ENCODE results near the gene KCNMB2.
A peak's percentile ranks its signal among the peaks of the same experiment; 100 is the strongest.

KCNMB2 gene

DNA sequence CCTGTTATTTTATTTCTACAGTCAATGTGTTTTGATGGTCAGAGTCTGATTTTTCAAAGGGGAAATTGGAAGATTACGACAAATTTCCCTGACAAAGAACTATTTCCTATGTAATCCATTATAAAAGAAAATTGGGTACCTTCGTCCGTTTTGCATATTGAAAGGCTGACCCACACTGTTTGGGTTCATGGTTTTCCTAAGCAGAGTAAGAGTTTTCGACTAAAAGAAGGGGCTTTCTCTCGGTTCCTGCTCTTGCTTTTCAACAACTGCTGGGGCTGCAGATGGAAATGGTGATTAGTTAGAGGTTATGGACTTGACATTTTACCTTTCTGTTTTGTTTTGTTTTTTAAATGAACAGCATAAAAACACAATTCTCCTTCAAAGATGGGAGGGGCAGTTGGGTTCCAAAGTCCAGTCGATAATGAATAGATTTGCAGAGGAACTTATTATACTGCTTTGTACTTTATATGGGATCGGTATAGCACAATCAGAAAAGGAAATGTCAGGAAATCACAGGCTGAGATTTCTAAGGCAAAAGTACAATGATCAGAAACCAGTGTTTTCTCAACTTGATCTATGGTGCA is 978 bp downstream of the KCNMB2 start:
- H3K9me2 ChIP-seq (replicated peaks; ENCODE audit: control insufficient read depth, low read length) = no peaks in the 10 kb centered on the region
- no peaks in the 10 kb centered on the region for H3K79me2 ChIP-seq (ENCODE audit: control insufficient read depth, low read length)
- TF ChIP-seq, protein P1, sequence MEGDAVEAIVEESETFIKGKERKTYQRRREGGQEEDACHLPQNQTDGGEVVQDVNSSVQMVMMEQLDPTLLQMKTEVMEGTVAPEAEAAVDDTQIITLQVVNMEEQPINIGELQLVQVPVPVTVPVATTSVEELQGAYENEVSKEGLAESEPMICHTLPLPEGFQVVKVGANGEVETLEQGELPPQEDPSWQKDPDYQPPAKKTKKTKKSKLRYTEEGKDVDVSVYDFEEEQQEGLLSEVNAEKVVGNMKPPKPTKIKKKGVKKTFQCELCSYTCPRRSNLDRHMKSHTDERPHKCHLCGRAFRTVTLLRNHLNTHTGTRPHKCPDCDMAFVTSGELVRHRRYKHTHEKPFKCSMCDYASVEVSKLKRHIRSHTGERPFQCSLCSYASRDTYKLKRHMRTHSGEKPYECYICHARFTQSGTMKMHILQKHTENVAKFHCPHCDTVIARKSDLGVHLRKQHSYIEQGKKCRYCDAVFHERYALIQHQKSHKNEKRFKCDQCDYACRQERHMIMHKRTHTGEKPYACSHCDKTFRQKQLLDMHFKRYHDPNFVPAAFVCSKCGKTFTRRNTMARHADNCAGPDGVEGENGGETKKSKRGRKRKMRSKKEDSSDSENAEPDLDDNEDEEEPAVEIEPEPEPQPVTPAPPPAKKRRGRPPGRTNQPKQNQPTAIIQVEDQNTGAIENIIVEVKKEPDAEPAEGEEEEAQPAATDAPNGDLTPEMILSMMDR (IDR thresholded peaks at IDR 0.05; ENCODE audit: low read depth, low read length, poor library complexity, severe bottlenecking) = no peak
- no peak for TF ChIP-seq EZH2phosphoT487 (IDR thresholded peaks at IDR 0.05; ENCODE audit: borderline replicate concordance, low read length)
- peaks cover 14% of the 10 kb centered on the region for H3K4me1 ChIP-seq (ENCODE audit: control insufficient read depth, low read length)
- no peaks in the 10 kb centered on the region for H3F3A ChIP-seq (ENCODE audit: control insufficient read depth, insufficient read depth)
- no peaks in the 10 kb centered on the region for H4K20me1 ChIP-seq (ENCODE audit: control insufficient read depth, insufficient read depth, low read depth, low read length)
- H3K4me2 ChIP-seq (ENCODE audit: low read length) = peak overlapping the region; percentile 27
- H3K27ac ChIP-seq (ENCODE audit: low read depth, low read length) = no peak overlapping the region
- no peaks in the 10 kb centered on the region for H3K36me3 ChIP-seq (ENCODE audit: control insufficient read depth, low read length)
- H3K9me3 ChIP-seq (ENCODE audit: control insufficient read depth, insufficient read depth, low read length) = no peaks in the 10 kb centered on the region
- H3K27me3 ChIP-seq (ENCODE audit: control insufficient read depth, low read length) = no peaks in the 10 kb centered on the region
- no peak overlapping the region for H3K4me3 ChIP-seq (ENCODE audit: low read length)

DNA sequence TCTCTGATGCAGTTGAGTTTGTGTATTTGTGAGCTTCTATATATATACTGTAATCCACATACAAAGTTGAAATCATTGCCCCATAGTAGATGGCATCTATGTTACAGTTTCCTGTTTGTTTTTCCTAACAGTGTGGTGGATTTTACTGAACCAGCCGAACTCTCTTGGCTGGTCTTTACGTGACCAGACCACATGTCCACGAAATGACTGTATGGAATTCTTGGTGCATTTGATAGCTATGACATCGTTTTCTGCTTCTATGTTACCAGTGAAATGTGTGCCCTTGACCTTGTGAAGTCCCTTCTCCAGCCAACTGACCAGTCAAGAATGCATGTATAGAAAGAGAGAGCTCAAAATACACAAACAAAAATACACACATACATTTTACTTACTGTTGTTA is 1.8 kb downstream of the KCNMB2 start:
- Histone ChIP-seq H3K4me1 (ENCODE audit: control insufficient read depth, low read length) (peaks cover 14% of the 10 kb centered on the region), H3F3A (ENCODE audit: control insufficient read depth, insufficient read depth) (no peaks in the 10 kb centered on the region), H3K27me3 (ENCODE audit: control insufficient read depth, low read length) (no peaks in the 10 kb centered on the region), H3K27ac (ENCODE audit: low read depth, low read length) (no peak overlapping the region), H3K36me3 (ENCODE audit: control insufficient read depth, low read length) (no peaks in the 10 kb centered on the region), H3K4me2 (ENCODE audit: low read length) (no peak overlapping the region), H3K9me3 (ENCODE audit: control insufficient read depth, insufficient read depth, low read length) (no peaks in the 10 kb centered on the region), H3K4me3 (ENCODE audit: low read length) (no peak overlapping the region), H3K9me2 (replicated peaks; ENCODE audit: control insufficient read depth, low read length) (no peaks in the 10 kb centered on the region), H3K79me2 (ENCODE audit: control insufficient read depth, low read length) (no peaks in the 10 kb centered on the region), H4K20me1 (ENCODE audit: control insufficient read depth, insufficient read depth, low read depth, low read length) (no peaks in the 10 kb centered on the region)
- TF ChIP-seq EZH2phosphoT487 (IDR thresholded peaks at IDR 0.05; ENCODE audit: borderline replicate concordance, low read length) = no peak

DNA sequence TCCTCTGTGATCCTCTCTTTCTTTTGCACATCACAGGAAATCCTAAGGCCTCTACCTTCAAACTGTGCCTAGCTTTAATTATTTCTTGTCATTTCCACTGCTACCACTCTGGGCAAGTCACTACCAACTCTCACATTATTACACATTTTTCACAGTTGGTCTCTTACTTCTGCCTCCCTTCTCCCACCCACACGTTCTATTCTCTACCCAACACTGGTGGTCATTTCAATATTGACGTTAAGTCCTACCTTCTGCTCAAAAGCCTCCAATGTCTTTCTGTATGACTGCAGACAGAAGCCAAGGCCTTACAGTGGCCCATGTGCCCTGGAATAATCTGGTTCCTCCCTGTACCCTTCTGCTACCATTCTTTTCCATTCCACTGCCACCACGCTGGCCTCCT is 3.9 kb downstream of the KCNMB2 start:
- H3K79me2 ChIP-seq (ENCODE audit: control insufficient read depth, low read length) = no peaks in the 10 kb centered on the region
- TF ChIP-seq, protein P1 (IDR thresholded peaks at IDR 0.05; ENCODE audit: low read depth, low read length, poor library complexity, severe bottlenecking) = no peak
- TF ChIP-seq EZH2phosphoT487 (IDR thresholded peaks at IDR 0.05; ENCODE audit: borderline replicate concordance, low read length) = no peak
- H3K4me3 ChIP-seq (ENCODE audit: low read length) = no peak overlapping the region
- H3K4me2 ChIP-seq (ENCODE audit: low read length) = no peak overlapping the region
- no peak overlapping the region for H3K27ac ChIP-seq (ENCODE audit: low read depth, low read length)
- no peaks in the 10 kb centered on the region for H4K20me1 ChIP-seq (ENCODE audit: control insufficient read depth, insufficient read depth, low read depth, low read length)
- H3K9me2 ChIP-seq (replicated peaks; ENCODE audit: control insufficient read depth, low read length) = no peaks in the 10 kb centered on the region
- peaks cover 22% of the 10 kb centered on the region for H3K4me1 ChIP-seq (ENCODE audit: control insufficient read depth, low read length)
- no peaks in the 10 kb centered on the region for H3F3A ChIP-seq (ENCODE audit: control insufficient read depth, insufficient read depth)
- H3K27me3 ChIP-seq (ENCODE audit: control insufficient read depth, low read length) = no peaks in the 10 kb centered on the region
- H3K36me3 ChIP-seq (ENCODE audit: control insufficient read depth, low read length) = no peaks in the 10 kb centered on the region
- no peaks in the 10 kb centered on the region for H3K9me3 ChIP-seq (ENCODE audit: control insufficient read depth, insufficient read depth, low read length)

- no peaks in the 10 kb centered on the region for H4K20me1 ChIP-seq (ENCODE audit: control insufficient read depth, insufficient read depth, low read depth, low read length)
- H3K27me3 ChIP-seq (ENCODE audit: control insufficient read depth, low read length) = no peaks in the 10 kb centered on the region
- H3K36me3 ChIP-seq (ENCODE audit: control insufficient read depth, low read length) = no peaks in the 10 kb centered on the region
- no peaks in the 10 kb centered on the region for H3K79me2 ChIP-seq (ENCODE audit: control insufficient read depth, low read length)
- H3K4me3 ChIP-seq (ENCODE audit: low read length) = no peak overlapping the region
- no peaks in the 10 kb centered on the region for H3K9me3 ChIP-seq (ENCODE audit: control insufficient read depth, insufficient read depth, low read length)
- no peaks in the 10 kb centered on the region for H3K9me2 ChIP-seq (replicated peaks; ENCODE audit: control insufficient read depth, low read length)
- peaks cover 26% of the 10 kb centered on the region for H3K4me1 ChIP-seq (ENCODE audit: control insufficient read depth, low read length)
- peak overlapping the region; percentile 7 for H3K4me2 ChIP-seq (ENCODE audit: low read length)
- no peaks in the 10 kb centered on the region for H3F3A ChIP-seq (ENCODE audit: control insufficient read depth, insufficient read depth)
- H3K27ac ChIP-seq (ENCODE audit: low read depth, low read length) = no peak overlapping the region
- TF ChIP-seq, protein P1 (IDR thresholded peaks at IDR 0.05; ENCODE audit: low read depth, low read length, poor library complexity, severe bottlenecking) = no peak
- no peak for TF ChIP-seq EZH2phosphoT487 (IDR thresholded peaks at IDR 0.05; ENCODE audit: borderline replicate concordance, low read length)
These were observed 9.1 kb downstream of the KCNMB2 start for GRCh38 chr3:178545337-178545736.

Measured in DOHH2 (cell line).